Neural cell (in vitro differentiated cells): ENCODE measurements around the gene CHRNA4. TPM values are rescaled to one million over a fixed set of nuclear protein-coding genes. Genes with fewer than 3 reads are reported as not detected.

Experiments used
- H2AFZ ChIP-seq: fragments of 200-600, 300-800 bp; sonication (generic), shearing (Covaris generic); 2 replicates; pipeline ENCODE4 v1.6.0; 2014; ENCODE audit warnings: low read depth, mild to moderate bottlenecking, antibody characterized with exemption, low read length, moderate library complexity
- H3F3A ChIP-seq: fragments of 200-600 bp; shearing (Covaris generic); 2 replicates; pipeline ENCODE4 v1.6.1; 2016; ENCODE audit warnings: mild to moderate bottlenecking, moderate library complexity, mixed read lengths, antibody characterized with exemption, low read length; ENCODE audit not compliant: insufficient read depth, poor library complexity, severe bottlenecking
- H3K27ac ChIP-seq: fragments of 200-600, 300-800 bp; sonication (generic), shearing (Covaris generic); 2 replicates; pipeline ENCODE4 v1.5.1; 2014; ENCODE audit warnings: mild to moderate bottlenecking, low read length, moderate library complexity
- H3K27me3 ChIP-seq: fragments of 300-800, 200-600 bp; sonication (generic), shearing (Covaris generic); 2 replicates; pipeline ENCODE4 v1.6.0; 2014; ENCODE audit warnings: mild to moderate bottlenecking, low read depth, low read length, moderate library complexity; ENCODE audit not compliant: insufficient read depth
- H3K36me3 ChIP-seq: fragments of 300-800, 200-600 bp; sonication (generic), shearing (Covaris generic); 2 replicates; pipeline ENCODE4 v1.5.1; 2014; ENCODE audit warnings: mild to moderate bottlenecking, antibody characterized with exemption, low read length, moderate library complexity; ENCODE audit not compliant: insufficient read depth
- H3K4me2 ChIP-seq: fragments of 300-800, 200-600 bp; sonication (generic), shearing (Covaris generic); 2 replicates; pipeline ENCODE4 v1.6.0; 2014; ENCODE audit warnings: mild to moderate bottlenecking, low read length
- H3K4me3 ChIP-seq: fragments of 300-800, 200-600 bp; sonication (generic), shearing (Covaris generic); 2 replicates; pipeline ENCODE4 v1.5.1; 2014; ENCODE audit warnings: mild to moderate bottlenecking, low read length, moderate library complexity
- H3K79me2 ChIP-seq: fragments of 200-600 bp; shearing (Covaris generic); replicated peaks from 2 replicates; pipeline ENCODE4 v1.6.0; 2014; ENCODE audit warnings: mild to moderate bottlenecking, low read length, moderate library complexity; ENCODE audit not compliant: insufficient read depth
- H3K9ac ChIP-seq: fragments of 300-800, 200-600 bp; sonication (generic), shearing (Covaris generic); 2 replicates; pipeline ENCODE4 v1.6.1; 2016; ENCODE audit warnings: mild to moderate bottlenecking, low read length, mixed read lengths
- H3K9me2 ChIP-seq: fragments of 200-600 bp; shearing (Covaris generic); 2 replicates; pipeline ENCODE4 v1.6.1; 2016; ENCODE audit warnings: mild to moderate bottlenecking, low read length, mixed read lengths; ENCODE audit not compliant: insufficient read depth
- H3K9me3 ChIP-seq: fragments of 200-600, 300-800 bp; sonication (generic), shearing (Covaris generic); 2 replicates; pipeline ENCODE4 v1.6.1; 2016; ENCODE audit warnings: mild to moderate bottlenecking, mixed run types, low read length, moderate library complexity, mixed read lengths
- H4K20me1 ChIP-seq: fragments of 200-600 bp; shearing (Covaris generic); 2 replicates; pipeline ENCODE4 v1.6.1; 2016; ENCODE audit warnings: mild to moderate bottlenecking, mixed run types; ENCODE audit not compliant: insufficient read depth
- EP300 ChIP-seq: fragments of 450-650 bp; conservative IDR thresholded peaks from 2 replicates; pipeline ENCODE4 v1.6.1; 2014; ENCODE audit warnings: antibody characterized with exemption, mild to moderate bottlenecking, moderate library complexity; ENCODE audit not compliant: poor library complexity, severe bottlenecking
- EZH2 ChIP-seq: fragments of 200-600, 300-800 bp; shearing (Covaris generic), sonication (generic); IDR thresholded peaks from 2 replicates; pipeline ENCODE4 v1.6.1; 2014; ENCODE audit warnings: antibody characterized with exemption, low read length, borderline replicate concordance, mild to moderate bottlenecking; ENCODE audit not compliant: insufficient read depth, poor library complexity, severe bottlenecking
- MXI1 ChIP-seq: fragments of 450-650 bp; conservative IDR thresholded peaks from 2 replicates; pipeline ENCODE4 v1.6.1; 2014; ENCODE audit warnings: antibody characterized with exemption, mild to moderate bottlenecking; ENCODE audit not compliant: poor library complexity, severe bottlenecking
- POLR2AphosphoS5 ChIP-seq: IDR thresholded peaks from 2 replicates; pipeline ENCODE4 v1.6.1; 2012
- RAD21 ChIP-seq: fragments of 450-650 bp; conservative IDR thresholded peaks from 2 replicates; pipeline ENCODE4 v1.6.1; 2014; ENCODE audit warnings: antibody characterized with exemption, mild to moderate bottlenecking, moderate library complexity
- SMC3 ChIP-seq: fragments of 450-650 bp; conservative IDR thresholded peaks from 2 replicates; pipeline ENCODE4 v1.6.1; 2014; ENCODE audit warnings: antibody characterized with exemption, mild to moderate bottlenecking, moderate library complexity; ENCODE audit not compliant: poor library complexity
- TAF1 ChIP-seq: IDR thresholded peaks from 2 replicates; pipeline ENCODE4 v1.6.1; 2012; ENCODE audit warnings: low read depth
- polyA plus RNA-seq: library from polyadenylated mRNA; depleted of rRNA; stranded (reverse); fragments of >200 nt; gene quantifications from 2 replicates; pipeline ENCODE4 v1.2.3, GENCODE V29; 2014
- TF ChIP-seq, protein P1 (sequence below): IDR thresholded peaks from 2 replicates; pipeline ENCODE4 v1.6.1; 2012; ENCODE audit warnings: borderline replicate concordance
- TF ChIP-seq, protein P2 (sequence below): fragments of 450-650 bp; IDR thresholded peaks from 2 replicates; pipeline ENCODE4 v1.5.1; 2014; ENCODE audit warnings: antibody characterized with exemption, mild to moderate bottlenecking, moderate library complexity; ENCODE audit not compliant: poor library complexity, severe bottlenecking

Gene CHRNA4
- polyA plus RNA-seq, 1 donor from 2014 or later: 6.8 TPM

DNA sequence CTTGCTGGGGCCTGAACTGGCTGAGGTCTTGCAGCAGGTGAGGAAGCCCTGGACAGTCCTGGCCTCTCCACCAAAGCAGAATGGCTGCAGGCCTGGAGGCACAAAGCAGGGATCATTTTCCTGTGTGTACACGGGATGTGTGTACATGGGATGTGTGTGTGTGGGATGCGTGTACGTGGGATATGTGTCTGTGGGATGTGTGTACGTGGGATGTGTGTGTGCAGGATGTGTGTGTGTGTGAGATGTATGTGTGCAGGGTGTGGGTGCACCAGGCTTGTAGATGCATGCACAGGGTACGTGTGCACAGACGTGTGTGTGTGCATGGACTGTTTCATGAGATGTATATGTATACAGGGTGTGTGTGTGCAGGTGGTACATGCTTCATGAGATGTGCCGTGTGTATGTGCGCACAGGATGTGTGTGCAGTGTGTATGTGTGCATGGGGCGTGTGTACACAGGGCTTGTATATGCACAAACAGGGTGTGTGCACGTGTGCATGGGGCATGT lies 7.9 kb upstream of the CHRNA4 start:
- no peaks in the 10 kb centered on the region for H3F3A ChIP-seq
- no peaks in the 10 kb centered on the region for H3K27me3 ChIP-seq
- no peaks in the 10 kb centered on the region for H3K9me2 ChIP-seq
- no peak overlapping the region for H3K27ac ChIP-seq
- no peaks in the 10 kb centered on the region for H4K20me1 ChIP-seq
- H3K79me2 ChIP-seq: no peaks in the 10 kb centered on the region
- no peaks in the 10 kb centered on the region for H3K9me3 ChIP-seq
- H3K9ac ChIP-seq: no peak overlapping the region
- no peaks in the 10 kb centered on the region for H3K36me3 ChIP-seq
- H3K4me2 ChIP-seq: no peak overlapping the region
- no peak overlapping the region for H2AFZ ChIP-seq
- H3K4me3 ChIP-seq: no peak overlapping the region
- TF ChIP-seq POLR2AphosphoS5: no peak
- no peak for TF ChIP-seq SMC3
- TF ChIP-seq, protein P1, sequence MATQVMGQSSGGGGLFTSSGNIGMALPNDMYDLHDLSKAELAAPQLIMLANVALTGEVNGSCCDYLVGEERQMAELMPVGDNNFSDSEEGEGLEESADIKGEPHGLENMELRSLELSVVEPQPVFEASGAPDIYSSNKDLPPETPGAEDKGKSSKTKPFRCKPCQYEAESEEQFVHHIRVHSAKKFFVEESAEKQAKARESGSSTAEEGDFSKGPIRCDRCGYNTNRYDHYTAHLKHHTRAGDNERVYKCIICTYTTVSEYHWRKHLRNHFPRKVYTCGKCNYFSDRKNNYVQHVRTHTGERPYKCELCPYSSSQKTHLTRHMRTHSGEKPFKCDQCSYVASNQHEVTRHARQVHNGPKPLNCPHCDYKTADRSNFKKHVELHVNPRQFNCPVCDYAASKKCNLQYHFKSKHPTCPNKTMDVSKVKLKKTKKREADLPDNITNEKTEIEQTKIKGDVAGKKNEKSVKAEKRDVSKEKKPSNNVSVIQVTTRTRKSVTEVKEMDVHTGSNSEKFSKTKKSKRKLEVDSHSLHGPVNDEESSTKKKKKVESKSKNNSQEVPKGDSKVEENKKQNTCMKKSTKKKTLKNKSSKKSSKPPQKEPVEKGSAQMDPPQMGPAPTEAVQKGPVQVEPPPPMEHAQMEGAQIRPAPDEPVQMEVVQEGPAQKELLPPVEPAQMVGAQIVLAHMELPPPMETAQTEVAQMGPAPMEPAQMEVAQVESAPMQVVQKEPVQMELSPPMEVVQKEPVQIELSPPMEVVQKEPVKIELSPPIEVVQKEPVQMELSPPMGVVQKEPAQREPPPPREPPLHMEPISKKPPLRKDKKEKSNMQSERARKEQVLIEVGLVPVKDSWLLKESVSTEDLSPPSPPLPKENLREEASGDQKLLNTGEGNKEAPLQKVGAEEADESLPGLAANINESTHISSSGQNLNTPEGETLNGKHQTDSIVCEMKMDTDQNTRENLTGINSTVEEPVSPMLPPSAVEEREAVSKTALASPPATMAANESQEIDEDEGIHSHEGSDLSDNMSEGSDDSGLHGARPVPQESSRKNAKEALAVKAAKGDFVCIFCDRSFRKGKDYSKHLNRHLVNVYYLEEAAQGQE: no peak
- TF ChIP-seq MXI1: no peak
- no peak for TF ChIP-seq RAD21
- no peak for TF ChIP-seq EZH2
- TF ChIP-seq TAF1: no peak
- no peak for TF ChIP-seq EP300
- TF ChIP-seq, protein P2, sequence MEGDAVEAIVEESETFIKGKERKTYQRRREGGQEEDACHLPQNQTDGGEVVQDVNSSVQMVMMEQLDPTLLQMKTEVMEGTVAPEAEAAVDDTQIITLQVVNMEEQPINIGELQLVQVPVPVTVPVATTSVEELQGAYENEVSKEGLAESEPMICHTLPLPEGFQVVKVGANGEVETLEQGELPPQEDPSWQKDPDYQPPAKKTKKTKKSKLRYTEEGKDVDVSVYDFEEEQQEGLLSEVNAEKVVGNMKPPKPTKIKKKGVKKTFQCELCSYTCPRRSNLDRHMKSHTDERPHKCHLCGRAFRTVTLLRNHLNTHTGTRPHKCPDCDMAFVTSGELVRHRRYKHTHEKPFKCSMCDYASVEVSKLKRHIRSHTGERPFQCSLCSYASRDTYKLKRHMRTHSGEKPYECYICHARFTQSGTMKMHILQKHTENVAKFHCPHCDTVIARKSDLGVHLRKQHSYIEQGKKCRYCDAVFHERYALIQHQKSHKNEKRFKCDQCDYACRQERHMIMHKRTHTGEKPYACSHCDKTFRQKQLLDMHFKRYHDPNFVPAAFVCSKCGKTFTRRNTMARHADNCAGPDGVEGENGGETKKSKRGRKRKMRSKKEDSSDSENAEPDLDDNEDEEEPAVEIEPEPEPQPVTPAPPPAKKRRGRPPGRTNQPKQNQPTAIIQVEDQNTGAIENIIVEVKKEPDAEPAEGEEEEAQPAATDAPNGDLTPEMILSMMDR: no peak

DNA sequence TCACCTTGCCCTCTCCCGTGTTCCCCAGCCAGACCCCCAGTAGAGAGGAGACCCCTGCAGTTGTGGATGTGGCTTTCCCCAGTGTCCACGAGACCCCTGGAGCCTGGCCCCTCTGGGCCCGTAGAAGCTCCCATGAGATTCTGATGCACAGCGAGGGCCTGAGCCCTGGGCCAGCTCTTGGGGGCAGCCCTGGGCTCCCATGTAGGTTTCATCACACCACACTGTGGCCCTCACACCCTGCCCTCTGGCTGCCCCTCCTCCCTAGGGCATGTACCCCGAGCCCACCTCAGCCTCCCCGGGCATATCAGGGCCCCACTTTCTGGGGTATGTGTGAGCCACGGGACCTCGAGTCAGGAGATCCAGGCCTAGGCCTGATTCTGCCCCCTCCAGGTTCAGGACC lies 7.0 kb upstream of the CHRNA4 start:
- H3K36me3 ChIP-seq: no peaks in the 10 kb centered on the region
- no peak overlapping the region for H3K9ac ChIP-seq
- H3K4me2 ChIP-seq: no peak overlapping the region
- H2AFZ ChIP-seq: no peak overlapping the region
- H3K9me2 ChIP-seq: no peaks in the 10 kb centered on the region
- H3F3A ChIP-seq: no peaks in the 10 kb centered on the region
- TF ChIP-seq RAD21 (no peak), EZH2 (no peak), TAF1 (no peak), MXI1 (no peak), POLR2AphosphoS5 (no peak), SMC3 (no peak), EP300 (no peak)
- TF ChIP-seq, protein P1: no peak
- TF ChIP-seq, protein P2: no peak
- no peak overlapping the region for H3K27ac ChIP-seq
- H4K20me1 ChIP-seq: no peaks in the 10 kb centered on the region
- H3K27me3 ChIP-seq: no peaks in the 10 kb centered on the region
- no peak overlapping the region for H3K4me3 ChIP-seq
- H3K9me3 ChIP-seq: no peaks in the 10 kb centered on the region
- H3K79me2 ChIP-seq: no peaks in the 10 kb centered on the region
